ENCODE results near the gene KIT. TPM values are rescaled to one million over a fixed set of nuclear protein-coding genes. Genes with fewer than 3 reads are reported as not detected.

Gene KIT
- total and polyA plus RNA-seq, 10 of the 15 experiments (the other 5 are each of a cell fraction or from before 2014, with no cell fraction given) = 0.01 to 0.03 TPM; not detected in 8

DNA sequence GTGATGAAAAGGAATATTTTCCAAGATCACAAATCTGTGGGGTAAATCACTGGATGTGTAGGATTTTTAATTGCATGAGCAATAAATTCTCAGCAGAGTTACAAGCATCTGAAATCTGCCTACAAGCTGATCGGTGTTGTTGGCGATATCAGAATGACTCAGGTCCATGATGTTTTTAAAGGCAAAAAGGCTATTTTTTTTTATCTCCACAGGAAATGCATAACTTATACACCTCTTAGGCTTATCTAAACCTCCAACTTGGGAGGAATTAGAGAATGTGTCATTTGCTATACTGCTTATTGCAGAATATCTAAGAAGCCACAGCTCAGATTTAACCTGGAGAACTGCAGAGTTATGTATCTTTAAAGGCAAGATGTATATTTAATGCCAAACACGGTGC is 61.6 kb downstream of the KIT start:
- CTCF ChIA-PET = no interaction called here
- Histone ChIP-seq H3K9ac (ENCODE audit: control insufficient read depth, insufficient read depth, low read length) (no peak overlapping the region), H3K27me3 (replicated peaks in 1 of 2; ENCODE audit: control insufficient read depth in 2 of 2, insufficient read depth in 2 of 2, low read length in 1 of 2) (no peaks in the 10 kb centered on the region; a peak in 1 of 4 replicates), H3K36me3 (ENCODE audit: control insufficient read depth in 2 of 2, insufficient read depth in 2 of 2, low read length in 1 of 2) (no peaks in the 10 kb centered on the region), H2AFZ (ENCODE audit: control insufficient read depth, low read depth, low read length) (no peak overlapping the region), H3K4me2 (ENCODE audit: control insufficient read depth, insufficient read depth) (no peak overlapping the region), H3K9me3 (replicated peaks; ENCODE audit: control insufficient read depth, insufficient read depth, low read length) (no peaks in the 10 kb centered on the region), H3K79me2 (ENCODE audit: control insufficient read depth, insufficient read depth, low read length) (no peaks in the 10 kb centered on the region), H4K20me1 (ENCODE audit: control insufficient read depth, insufficient read depth) (no peaks in the 10 kb centered on the region), H3K27ac (ENCODE audit: control insufficient read depth, insufficient read depth) (no peak overlapping the region), H3K4me1 (ENCODE audit: control insufficient read depth, insufficient read depth, low read length) (no peaks in the 10 kb centered on the region), H3K4me3 (no peak overlapping the region)
- intact Hi-C loops (cut with micrococcal nuclease; ENCODE audit: unreplicated experiment) (no loop called here), in situ Hi-C loops (cut with MboI) (no loop called here)
- RAD21 ChIA-PET (ENCODE audit: unreplicated experiment) = no interaction called here
- TF ChIP-seq POLR2A (IDR thresholded peaks at IDR 0.05; ENCODE audit: low read depth, low read length) (no peak), EP300 (IDR thresholded peaks at IDR 0.05; ENCODE audit: borderline replicate concordance in 1 of 2, control insufficient read depth in 1 of 2, low read depth in 2 of 2, low read length in 2 of 2) (no peak), ZNF384 (IDR thresholded peaks at IDR 0.05; ENCODE audit: borderline replicate concordance, low read depth, low read length) (no peak), ZBED1 (IDR thresholded peaks at IDR 0.05; ENCODE audit: borderline replicate concordance) (no peak), ZSCAN29 (IDR thresholded peaks at IDR 0.05) (no peak), RFX5 (IDR thresholded peaks at IDR 0.05; ENCODE audit: low read depth, low read length) (no peak), SPI1 (IDR thresholded peaks at IDR 0.05; ENCODE audit: borderline replicate concordance, insufficient read depth, low read depth, low read length) (no peak), SMAD1 (IDR thresholded peaks at IDR 0.05; ENCODE audit: low read depth, partially characterized antibody) (no peak), EED (IDR thresholded peaks at IDR 0.05; ENCODE audit: low read depth) (no peak), NBN (IDR thresholded peaks at IDR 0.05) (no peak), NFIC (IDR thresholded peaks at IDR 0.05; ENCODE audit: low read depth, low read length) (no peak), KDM1A (IDR thresholded peaks at IDR 0.05; ENCODE audit: borderline replicate concordance) (no peak), POLR2AphosphoS5 (IDR thresholded peaks at IDR 0.05; ENCODE audit: low read length) (no peak)
- TF ChIP-seq, protein P1, sequence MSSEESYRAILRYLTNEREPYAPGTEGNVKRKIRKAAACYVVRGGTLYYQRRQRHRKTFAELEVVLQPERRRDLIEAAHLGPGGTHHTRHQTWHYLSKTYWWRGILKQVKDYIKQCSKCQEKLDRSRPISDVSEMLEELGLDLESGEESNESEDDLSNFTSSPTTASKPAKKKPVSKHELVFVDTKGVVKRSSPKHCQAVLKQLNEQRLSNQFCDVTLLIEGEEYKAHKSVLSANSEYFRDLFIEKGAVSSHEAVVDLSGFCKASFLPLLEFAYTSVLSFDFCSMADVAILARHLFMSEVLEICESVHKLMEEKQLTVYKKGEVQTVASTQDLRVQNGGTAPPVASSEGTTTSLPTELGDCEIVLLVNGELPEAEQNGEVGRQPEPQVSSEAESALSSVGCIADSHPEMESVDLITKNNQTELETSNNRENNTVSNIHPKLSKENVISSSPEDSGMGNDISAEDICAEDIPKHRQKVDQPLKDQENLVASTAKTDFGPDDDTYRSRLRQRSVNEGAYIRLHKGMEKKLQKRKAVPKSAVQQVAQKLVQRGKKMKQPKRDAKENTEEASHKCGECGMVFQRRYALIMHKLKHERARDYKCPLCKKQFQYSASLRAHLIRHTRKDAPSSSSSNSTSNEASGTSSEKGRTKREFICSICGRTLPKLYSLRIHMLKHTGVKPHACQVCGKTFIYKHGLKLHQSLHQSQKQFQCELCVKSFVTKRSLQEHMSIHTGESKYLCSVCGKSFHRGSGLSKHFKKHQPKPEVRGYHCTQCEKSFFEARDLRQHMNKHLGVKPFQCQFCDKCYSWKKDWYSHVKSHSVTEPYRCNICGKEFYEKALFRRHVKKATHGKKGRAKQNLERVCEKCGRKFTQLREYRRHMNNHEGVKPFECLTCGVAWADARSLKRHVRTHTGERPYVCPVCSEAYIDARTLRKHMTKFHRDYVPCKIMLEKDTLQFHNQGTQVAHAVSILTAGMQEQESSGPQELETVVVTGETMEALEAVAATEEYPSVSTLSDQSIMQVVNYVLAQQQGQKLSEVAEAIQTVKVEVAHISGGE (CRISPR knock-in tag; IDR thresholded peaks at IDR 0.05) = no peak
- TF ChIP-seq, protein P2, sequence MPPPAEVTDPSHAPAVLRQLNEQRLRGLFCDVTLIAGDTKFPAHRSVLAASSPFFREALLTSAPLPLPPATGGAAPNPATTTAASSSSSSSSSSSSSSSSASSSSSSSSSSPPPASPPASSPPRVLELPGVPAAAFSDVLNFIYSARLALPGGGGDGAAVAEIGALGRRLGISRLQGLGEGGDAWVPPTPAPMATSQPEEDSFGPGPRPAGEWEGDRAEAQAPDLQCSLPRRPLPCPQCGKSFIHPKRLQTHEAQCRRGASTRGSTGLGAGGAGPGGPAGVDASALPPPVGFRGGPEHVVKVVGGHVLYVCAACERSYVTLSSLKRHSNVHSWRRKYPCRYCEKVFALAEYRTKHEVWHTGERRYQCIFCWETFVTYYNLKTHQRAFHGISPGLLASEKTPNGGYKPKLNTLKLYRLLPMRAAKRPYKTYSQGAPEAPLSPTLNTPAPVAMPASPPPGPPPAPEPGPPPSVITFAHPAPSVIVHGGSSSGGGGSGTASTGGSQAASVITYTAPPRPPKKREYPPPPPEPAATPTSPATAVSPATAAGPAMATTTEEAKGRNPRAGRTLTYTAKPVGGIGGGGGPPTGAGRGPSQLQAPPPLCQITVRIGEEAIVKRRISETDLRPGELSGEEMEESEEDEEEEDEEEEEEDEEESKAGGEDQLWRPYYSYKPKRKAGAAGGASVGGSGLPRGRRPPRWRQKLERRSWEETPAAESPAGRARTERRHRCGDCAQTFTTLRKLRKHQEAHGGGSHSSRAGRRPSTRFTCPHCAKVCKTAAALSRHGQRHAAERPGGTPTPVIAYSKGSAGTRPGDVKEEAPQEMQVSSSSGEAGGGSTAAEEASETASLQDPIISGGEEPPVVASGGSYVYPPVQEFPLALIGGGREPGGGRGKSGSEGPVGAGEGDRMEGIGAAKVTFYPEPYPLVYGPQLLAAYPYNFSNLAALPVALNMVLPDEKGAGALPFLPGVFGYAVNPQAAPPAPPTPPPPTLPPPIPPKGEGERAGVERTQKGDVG (CRISPR knock-in tag; IDR thresholded peaks at IDR 0.05) = no peak
- FAIRE-seq (no peak), ATAC-seq (no peak), DNase-seq (ENCODE audit: low read depth, low spot score) (no peak)
- POLR2A ChIA-PET = no interaction called here
- no TSS peak for BruUV-seq (replicated peaks)
- WGBS (ENCODE audit: insufficient coverage, insufficient replicate concordance, low lambda C conversion rate, missing lambda C conversion rate) = 60% methylated on average over 3 of the region's 3 CpGs
- SMC1A ChIA-PET (ENCODE audit: uncharacterized antibody, unreplicated experiment) = interaction anchor here (0.7 kb wide), 1 partner anchor 13 kb away, joined by 3 read pairs; no protein-coding TSS in a partner anchor

Data from GM12878 (cell line).